IPS-18a (cell line): Measurements from ENCODE around the gene MAPK14.

ENCODE experiments used
- H3K27ac ChIP-seq: one replicate; pipeline ENCODE4 v1.5.1; 2013; ENCODE audit warnings: low read length
- H3K27me3 ChIP-seq: one replicate; pipeline ENCODE4 v1.6.1; 2013; ENCODE audit warnings: mild to moderate bottlenecking, low read length; ENCODE audit not compliant: control insufficient read depth, insufficient read depth
- H3K36me3 ChIP-seq: one replicate; pipeline ENCODE4 v1.6.1; 2013; ENCODE audit warnings: low read depth, low read length; ENCODE audit not compliant: control insufficient read depth
- H3K4me1 ChIP-seq: one replicate; pipeline ENCODE4 v1.6.1; 2013; ENCODE audit warnings: low read depth, low read length; ENCODE audit not compliant: control insufficient read depth
- H3K4me3 ChIP-seq: one replicate; pipeline ENCODE4 v1.5.1; 2013; ENCODE audit warnings: low read length
- H3K9ac ChIP-seq: one replicate; pipeline ENCODE4 v1.6.1; 2013; ENCODE audit warnings: mild to moderate bottlenecking, low read length, moderate library complexity
- H3K9me3 ChIP-seq: one replicate; pipeline ENCODE4 v1.6.1; 2013; ENCODE audit warnings: low read depth, low read length; ENCODE audit not compliant: control insufficient read depth

Gene MAPK14

DNA sequence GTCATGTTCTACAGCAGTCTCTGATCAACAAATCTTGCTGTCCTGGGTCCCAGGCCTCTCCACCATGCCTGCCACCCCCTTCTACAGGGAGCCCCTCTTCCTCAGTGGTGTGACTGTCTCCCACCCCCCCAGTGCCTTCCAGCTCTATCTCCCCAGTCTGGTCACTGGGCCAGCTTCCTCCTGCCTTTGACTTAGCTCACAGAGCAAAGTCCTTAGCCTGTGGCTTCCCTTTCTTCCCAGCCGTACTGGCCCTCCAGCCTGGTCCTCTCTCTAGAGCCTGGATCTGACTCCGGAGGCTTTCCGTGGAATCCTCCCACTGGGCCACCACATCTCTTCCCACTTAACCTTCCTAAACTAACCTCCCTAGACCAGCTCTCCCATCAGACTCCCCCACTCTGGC is 119.7 kb downstream of the MAPK14 start:
- Histone ChIP-seq H3K27ac (no peak overlapping the region), H3K9ac (no peak overlapping the region)

DNA sequence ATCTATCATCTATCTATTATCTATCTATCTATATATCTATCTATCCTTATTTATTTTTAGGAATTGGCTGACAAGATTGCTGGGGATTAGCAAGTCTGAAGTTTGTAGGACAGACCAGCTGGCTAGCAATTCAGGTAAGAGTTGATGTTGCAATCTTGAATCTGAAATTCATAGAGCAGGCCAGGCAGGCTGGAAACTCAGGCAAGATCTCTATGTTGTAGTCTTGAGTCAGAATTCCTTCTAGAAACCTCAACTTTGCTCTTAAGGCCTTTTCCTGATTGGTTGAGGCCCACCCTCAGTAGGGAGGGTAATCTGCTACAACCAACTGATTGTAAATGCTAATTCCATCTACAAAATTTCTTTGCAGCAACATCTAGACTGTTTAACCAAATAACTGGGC is 121.9 kb downstream of the MAPK14 start:
- Histone ChIP-seq H3K36me3 (no peaks in the 10 kb centered on the region), H3K27ac (no peak overlapping the region), H3K4me3 (no peak overlapping the region), H3K9me3 (no peaks in the 10 kb centered on the region), H3K27me3 (no peaks in the 10 kb centered on the region), H3K4me1 (no peaks in the 10 kb centered on the region), H3K9ac (no peak overlapping the region)

More for the DNA sequence above, 119.7 kb downstream of the MAPK14 start:
- Histone ChIP-seq H3K4me3 (no peak overlapping the region), H3K36me3 (no peaks in the 10 kb centered on the region), H3K9me3 (no peaks in the 10 kb centered on the region), H3K27me3 (no peaks in the 10 kb centered on the region), H3K4me1 (no peaks in the 10 kb centered on the region)

DNA sequence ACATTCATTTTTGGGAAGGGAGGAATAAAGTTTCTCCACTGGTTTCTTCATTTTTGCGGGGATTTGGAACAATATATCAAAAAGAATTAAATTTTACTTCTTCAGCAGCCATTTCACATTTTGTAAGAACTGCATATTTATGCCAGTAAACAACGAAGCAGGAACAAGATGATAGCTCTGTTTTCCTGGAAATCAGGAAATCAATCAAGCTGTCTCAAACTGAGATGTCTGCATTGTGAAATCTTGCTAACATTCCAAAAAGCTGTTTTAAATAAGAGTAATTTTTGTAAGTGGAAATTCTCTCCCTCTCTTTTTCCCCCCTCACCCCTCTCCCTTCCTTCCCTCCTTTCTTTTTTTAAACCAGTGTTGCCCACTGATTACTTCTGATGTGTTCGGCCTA is 122.7 kb downstream of the MAPK14 start:
- Histone ChIP-seq H3K9ac (no peak overlapping the region), H3K27me3 (no peaks in the 10 kb centered on the region), H3K36me3 (no peaks in the 10 kb centered on the region), H3K27ac (no peak overlapping the region), H3K4me1 (no peaks in the 10 kb centered on the region), H3K9me3 (no peaks in the 10 kb centered on the region), H3K4me3 (no peak overlapping the region)

DNA sequence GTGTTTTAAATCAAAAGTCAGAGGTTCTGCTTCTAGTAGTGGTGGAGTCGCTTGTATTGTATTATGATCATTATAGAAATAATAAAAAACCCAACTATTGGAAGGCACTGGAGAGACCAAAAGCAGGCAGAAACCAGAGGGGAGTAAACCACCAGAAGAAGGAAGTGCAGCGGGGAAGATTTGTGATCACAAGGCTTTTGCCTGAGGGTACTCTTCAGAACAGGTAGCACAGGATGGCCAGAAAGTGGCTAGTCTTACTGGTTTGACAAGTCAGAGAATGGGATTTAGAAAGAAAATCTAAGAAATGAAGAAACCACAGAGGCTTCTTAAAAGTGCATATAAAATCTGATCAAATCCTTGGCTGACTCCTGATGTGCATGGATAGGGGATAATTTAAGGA is 126.7 kb downstream of the MAPK14 start:
- Histone ChIP-seq H3K9ac (no peak overlapping the region), H3K27ac (no peak overlapping the region), H3K4me1 (no peaks in the 10 kb centered on the region), H3K9me3 (no peaks in the 10 kb centered on the region), H3K27me3 (no peaks in the 10 kb centered on the region), H3K36me3 (no peaks in the 10 kb centered on the region), H3K4me3 (no peak overlapping the region)

DNA sequence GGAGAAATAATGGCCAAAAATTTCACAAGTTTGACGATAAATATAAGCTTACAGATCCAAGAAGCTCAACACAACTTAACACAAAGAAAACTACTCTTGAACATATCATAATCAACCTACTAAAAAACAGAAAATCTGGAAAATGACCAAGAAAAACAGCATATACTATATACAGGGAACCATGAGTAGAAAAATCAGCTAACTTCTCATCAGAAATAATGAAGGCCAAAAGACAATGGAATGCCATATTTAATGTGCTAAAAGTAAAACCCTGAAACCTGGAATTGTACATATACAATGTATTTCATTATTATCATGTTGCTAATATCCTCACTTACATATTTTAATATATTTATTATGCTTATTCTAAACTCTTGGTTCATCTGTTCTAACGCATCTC is 128.1 kb downstream of the MAPK14 start:
- Histone ChIP-seq H3K9me3 (no peaks in the 10 kb centered on the region), H3K27me3 (no peaks in the 10 kb centered on the region), H3K27ac (no peak overlapping the region), H3K4me1 (no peaks in the 10 kb centered on the region), H3K4me3 (no peak overlapping the region), H3K36me3 (no peaks in the 10 kb centered on the region), H3K9ac (no peak overlapping the region)

DNA sequence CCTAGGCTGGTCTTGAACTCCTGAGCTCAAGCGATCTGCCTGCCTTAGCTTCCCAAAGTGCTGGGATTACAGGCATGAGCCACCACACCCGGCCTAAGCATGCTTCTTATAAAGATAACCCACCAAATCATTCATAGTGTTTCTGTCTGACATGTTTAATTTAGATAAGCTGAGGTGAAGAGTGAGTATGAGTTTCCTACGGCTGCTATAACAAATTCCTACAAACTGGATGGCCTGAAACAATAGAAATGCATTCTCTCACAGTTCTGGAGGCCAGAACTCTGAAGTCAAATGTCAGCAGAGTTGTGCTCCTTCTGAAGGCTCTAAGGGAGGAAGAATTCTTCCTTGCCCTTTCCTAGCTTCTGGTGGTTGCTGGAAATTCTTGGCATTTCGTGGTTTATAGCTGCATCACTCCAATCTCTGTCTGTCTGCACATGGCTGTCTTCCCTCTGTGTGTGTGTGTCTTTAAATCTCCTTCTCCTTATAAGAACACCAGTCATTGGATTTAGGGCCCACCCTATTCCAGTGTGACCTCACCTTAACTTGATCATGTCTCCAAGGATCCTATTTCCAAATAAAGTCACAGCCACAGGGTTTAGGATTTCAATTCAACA is 132.6 kb downstream of the MAPK14 start:
- H3K4me1 ChIP-seq = no peaks in the 10 kb centered on the region
- H3K9ac ChIP-seq = no peak overlapping the region
- no peaks in the 10 kb centered on the region for H3K36me3 ChIP-seq
- no peaks in the 10 kb centered on the region for H3K9me3 ChIP-seq
- no peak overlapping the region for H3K4me3 ChIP-seq
- no peak overlapping the region for H3K27ac ChIP-seq
- H3K27me3 ChIP-seq = no peaks in the 10 kb centered on the region
